ENCODE results near the gene GRIN3A. TPM values are rescaled to one million over a fixed set of nuclear protein-coding genes. Genes with fewer than 3 reads are reported as not detected.

GRIN3A gene
- total RNA-seq, result not detected

DNA sequence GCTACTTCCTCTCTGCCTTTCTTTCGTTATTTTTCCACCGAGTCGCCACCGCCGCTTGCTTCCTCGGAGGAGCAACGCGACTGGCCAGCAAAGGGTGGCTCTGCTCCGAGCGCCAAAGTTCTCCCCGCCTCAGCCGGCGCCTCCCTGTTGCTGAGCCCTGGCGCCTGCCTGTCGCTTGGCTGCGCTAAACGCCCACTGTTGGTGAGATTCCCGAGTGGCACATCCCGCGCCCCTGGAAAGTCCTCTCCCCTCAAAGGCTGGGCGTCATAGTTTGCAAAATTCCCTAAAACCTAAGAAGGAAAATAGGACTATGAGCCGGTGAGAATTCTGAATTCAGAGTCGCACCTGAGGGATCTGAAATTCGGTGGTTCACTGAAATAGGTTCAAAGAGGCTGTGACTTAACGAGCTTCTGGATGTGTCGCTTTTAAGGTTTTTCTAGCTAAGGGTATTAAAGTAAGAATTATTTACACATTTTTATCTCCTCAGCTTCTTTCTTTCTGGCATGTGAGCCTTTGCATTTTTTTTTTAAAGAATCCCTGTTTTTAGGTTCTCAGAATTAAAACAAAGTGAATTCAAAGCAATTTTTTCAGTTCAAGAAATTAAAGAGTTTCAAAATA, at the start of gene GRIN3A:
GRIN3A (minus strand) TSS at position 82 of the 618 bp plus-strand sequence. CDS start 668 bp downstream, outside the sequence.
- no peak for DNase-seq
- Mint-ChIP-seq H3K9me3 (no peaks in the 10 kb centered on the region), H3K27ac (no peak within 1 kb of the TSS), H3K27me3 (peaks cover 41% of the 10 kb centered on the region), H3K4me3 (no peak within 1 kb of the TSS), H3K4me1 (peaks cover 2% of the 10 kb centered on the region), H3K36me3 (ENCODE audit: low read depth) (peaks cover 3% of the 10 kb centered on the region)
- ChIA-PET CTCF (no interaction called here), POLR2A (no interaction called here)

DNA sequence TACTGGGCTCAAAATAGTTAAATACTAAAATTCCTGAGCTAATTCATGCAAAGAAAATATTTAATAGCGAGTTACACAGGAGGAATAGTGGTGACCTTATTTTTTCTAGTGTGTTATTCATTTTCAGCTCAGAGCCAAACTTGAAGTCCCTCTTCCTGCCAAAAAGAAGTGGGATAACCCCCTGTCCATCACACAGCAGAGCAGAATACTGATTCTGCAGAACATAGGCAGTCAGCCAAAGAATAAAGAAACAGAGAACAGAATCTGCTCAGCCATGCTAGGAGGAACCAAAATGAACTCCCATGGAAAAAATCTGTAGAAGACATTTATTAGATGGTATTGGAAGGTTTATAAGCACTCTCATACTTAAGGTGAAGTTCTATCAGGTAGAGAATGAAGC, 49.4 kb upstream of the GRIN3A start:
- Mint-ChIP-seq H3K27ac (no peak overlapping the region), H3K36me3 (ENCODE audit: low read depth) (no peaks in the 10 kb centered on the region), H3K27me3 (no peaks in the 10 kb centered on the region), H3K4me1 (no peaks in the 10 kb centered on the region), H3K4me3 (no peak overlapping the region), H3K9me3 (no peaks in the 10 kb centered on the region)
- ChIA-PET POLR2A (no interaction called here), CTCF (no interaction called here)
- DNase-seq, result no peak

- DNase-seq, result no peak
- no peaks in the 10 kb centered on the region for H3K27me3 Mint-ChIP-seq
- no peaks in the 10 kb centered on the region for H3K9me3 Mint-ChIP-seq
- H3K36me3 Mint-ChIP-seq (ENCODE audit: low read depth), result no peaks in the 10 kb centered on the region
- H3K27ac Mint-ChIP-seq, result no peak overlapping the region
- ChIA-PET CTCF (no interaction called here), POLR2A (no interaction called here)
- H3K4me3 Mint-ChIP-seq, result no peak overlapping the region
- H3K4me1 Mint-ChIP-seq, result no peaks in the 10 kb centered on the region
Measured at GRCh38 chr9:101778332-101778731, 39.9 kb upstream of the GRIN3A start.

DNA sequence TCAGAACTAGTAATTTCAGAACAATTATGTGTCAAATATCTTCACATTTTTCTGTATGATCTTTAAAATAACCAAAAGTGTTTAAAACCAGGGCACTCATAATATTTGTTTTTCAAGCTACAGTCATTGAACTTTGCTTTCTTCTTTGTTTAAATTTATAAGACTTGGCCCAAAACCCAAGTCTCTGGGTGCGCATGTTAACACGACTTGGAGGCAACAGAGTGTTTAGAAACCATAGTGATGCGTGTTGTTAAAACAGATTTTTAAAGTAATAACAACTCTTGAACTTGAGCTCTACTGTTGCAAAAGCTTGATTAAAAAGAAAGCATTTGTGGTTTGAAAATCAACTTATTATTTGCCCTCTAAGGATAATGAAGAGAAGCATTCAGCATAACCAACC, 26.0 kb upstream of the GRIN3A start:
- no peaks in the 10 kb centered on the region for H3K4me1 Mint-ChIP-seq
- no peaks in the 10 kb centered on the region for H3K36me3 Mint-ChIP-seq (ENCODE audit: low read depth)
- no peak overlapping the region for H3K27ac Mint-ChIP-seq
- H3K4me3 Mint-ChIP-seq, result no peak overlapping the region
- no peak for DNase-seq
- CTCF ChIA-PET, result no interaction called here
- POLR2A ChIA-PET, result no interaction called here
- no peaks in the 10 kb centered on the region for H3K9me3 Mint-ChIP-seq
- H3K27me3 Mint-ChIP-seq, result no peaks in the 10 kb centered on the region

- CTCF ChIA-PET, result no interaction called here
- H3K4me3 Mint-ChIP-seq, result no peak overlapping the region
- no peak overlapping the region for H3K27ac Mint-ChIP-seq
- H3K4me1 Mint-ChIP-seq, result no peaks in the 10 kb centered on the region
- POLR2A ChIA-PET, result no interaction called here
- no peak for DNase-seq
- no peaks in the 10 kb centered on the region for H3K9me3 Mint-ChIP-seq
- H3K36me3 Mint-ChIP-seq (ENCODE audit: low read depth), result no peaks in the 10 kb centered on the region
- no peaks in the 10 kb centered on the region for H3K27me3 Mint-ChIP-seq
Measured at GRCh38 chr9:101758304-101758930, 20.0 kb upstream of the GRIN3A start.

GRCh38 chr9:101753716-101754115, 15.3 kb upstream of the GRIN3A start:
- H3K9me3 Mint-ChIP-seq, result no peaks in the 10 kb centered on the region
- no peaks in the 10 kb centered on the region for H3K4me1 Mint-ChIP-seq
- no peaks in the 10 kb centered on the region for H3K36me3 Mint-ChIP-seq (ENCODE audit: low read depth)
- DNase-seq, result no peak
- H3K27me3 Mint-ChIP-seq, result no peaks in the 10 kb centered on the region
- no peak overlapping the region for H3K27ac Mint-ChIP-seq
- CTCF ChIA-PET, result no interaction called here
- H3K4me3 Mint-ChIP-seq, result no peak overlapping the region
- POLR2A ChIA-PET, result no interaction called here

DNA sequence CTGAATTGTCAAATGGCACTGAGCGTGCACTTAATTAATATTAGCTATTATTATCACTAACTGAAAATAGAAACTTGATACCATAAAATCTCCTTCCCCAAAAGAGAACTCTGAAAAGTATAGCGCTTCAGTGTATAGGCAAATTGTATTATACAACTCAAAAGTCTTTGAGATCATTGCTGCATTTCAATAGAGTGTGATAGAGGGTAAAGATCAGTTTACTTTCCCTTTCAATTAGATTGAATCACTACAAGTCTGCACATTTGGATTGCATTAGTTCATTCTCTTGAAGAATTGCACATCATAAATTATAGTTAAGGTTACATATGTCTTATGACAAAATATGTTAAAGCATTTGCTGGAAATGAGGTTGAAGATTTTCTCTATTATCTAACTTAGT, 13.4 kb upstream of the GRIN3A start:
- ChIA-PET CTCF (no interaction called here), POLR2A (no interaction called here)
- Mint-ChIP-seq H3K36me3 (ENCODE audit: low read depth) (no peaks in the 10 kb centered on the region), H3K4me3 (no peak overlapping the region), H3K4me1 (no peaks in the 10 kb centered on the region), H3K27ac (no peak overlapping the region), H3K27me3 (no peaks in the 10 kb centered on the region), H3K9me3 (no peaks in the 10 kb centered on the region)
- no peak for DNase-seq

DNA sequence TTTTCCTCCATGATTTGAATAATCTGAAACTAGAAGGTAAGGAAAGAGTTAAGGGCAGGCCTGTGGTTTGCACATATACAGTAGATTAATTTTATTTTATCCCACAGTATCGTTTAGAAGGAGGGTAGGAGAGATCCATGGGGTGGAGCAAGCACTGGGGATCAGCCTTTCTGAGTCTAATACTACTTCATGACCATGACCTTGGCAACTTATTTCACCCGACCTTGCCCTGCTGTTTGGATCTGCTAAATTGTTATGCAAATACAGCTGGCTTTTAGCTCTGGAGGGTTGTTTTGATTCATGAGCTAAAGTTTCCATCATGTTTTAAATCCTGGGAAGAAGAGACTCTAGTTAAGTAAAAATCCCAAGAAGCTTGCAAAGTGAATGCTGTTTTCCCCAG, 864 bp upstream of the GRIN3A start:
- no peak for DNase-seq
- H3K27me3 Mint-ChIP-seq, result peaks cover 41% of the 10 kb centered on the region
- H3K4me1 Mint-ChIP-seq, result peaks cover 2% of the 10 kb centered on the region

DNA sequence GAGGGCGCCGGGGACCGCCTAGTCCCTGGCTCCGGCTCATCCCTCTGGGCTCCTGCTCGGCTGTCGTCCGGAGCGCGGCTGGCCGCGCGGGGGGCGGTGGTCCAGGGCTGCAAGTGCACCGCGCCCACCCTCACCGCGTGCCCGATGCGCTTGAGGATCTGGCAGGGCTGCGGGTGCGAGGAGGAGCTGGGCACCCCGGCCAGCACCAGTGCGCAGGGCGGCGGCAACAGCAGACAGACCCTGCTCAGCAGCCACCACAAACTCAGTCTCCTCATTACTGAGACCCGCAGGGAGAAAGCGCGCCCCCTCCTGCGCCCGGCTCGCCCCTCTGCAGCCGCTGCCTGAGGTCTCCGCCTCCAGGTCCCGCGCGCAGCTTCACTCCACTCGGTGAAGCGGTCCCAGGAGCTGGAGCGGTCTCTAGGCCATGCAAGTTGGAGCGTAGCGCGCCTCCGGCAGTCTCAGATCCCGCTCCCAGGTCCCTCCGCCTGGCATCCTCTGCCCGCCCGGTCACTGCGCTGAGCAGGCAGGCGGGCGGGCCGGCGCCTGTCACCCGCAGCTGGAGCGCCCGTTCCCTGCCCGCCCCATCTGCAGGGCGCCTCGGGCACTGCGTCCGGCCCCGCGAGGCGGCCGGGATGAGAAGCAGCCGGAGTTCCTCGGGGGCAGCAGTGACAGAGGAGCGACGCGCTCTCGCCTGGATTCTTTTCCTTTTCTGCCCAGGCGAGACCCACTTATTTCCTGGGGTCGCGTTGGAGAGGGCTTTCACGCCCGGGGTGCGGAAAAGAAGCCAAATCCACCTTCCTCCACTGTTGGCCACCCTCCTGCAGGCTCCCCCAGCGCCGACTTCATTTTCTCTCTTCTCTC, 512 bp downstream of the GRIN3A start:
- Mint-ChIP-seq H3K27me3 (peaks cover 41% of the 10 kb centered on the region), H3K36me3 (ENCODE audit: low read depth) (peaks cover 3% of the 10 kb centered on the region), H3K9me3 (no peaks in the 10 kb centered on the region), H3K4me3 (no peak overlapping the region), H3K4me1 (peaks cover 2% of the 10 kb centered on the region), H3K27ac (no peak overlapping the region)
- POLR2A ChIA-PET, result no interaction called here
- DNase-seq, result no peak
- CTCF ChIA-PET, result no interaction called here

More for the DNA sequence above, 864 bp upstream of the GRIN3A start:
- ChIA-PET CTCF (no interaction called here), POLR2A (no interaction called here)
- Mint-ChIP-seq H3K36me3 (ENCODE audit: low read depth) (peaks cover 3% of the 10 kb centered on the region), H3K4me3 (no peak overlapping the region), H3K27ac (no peak overlapping the region), H3K9me3 (no peaks in the 10 kb centered on the region)

DNA sequence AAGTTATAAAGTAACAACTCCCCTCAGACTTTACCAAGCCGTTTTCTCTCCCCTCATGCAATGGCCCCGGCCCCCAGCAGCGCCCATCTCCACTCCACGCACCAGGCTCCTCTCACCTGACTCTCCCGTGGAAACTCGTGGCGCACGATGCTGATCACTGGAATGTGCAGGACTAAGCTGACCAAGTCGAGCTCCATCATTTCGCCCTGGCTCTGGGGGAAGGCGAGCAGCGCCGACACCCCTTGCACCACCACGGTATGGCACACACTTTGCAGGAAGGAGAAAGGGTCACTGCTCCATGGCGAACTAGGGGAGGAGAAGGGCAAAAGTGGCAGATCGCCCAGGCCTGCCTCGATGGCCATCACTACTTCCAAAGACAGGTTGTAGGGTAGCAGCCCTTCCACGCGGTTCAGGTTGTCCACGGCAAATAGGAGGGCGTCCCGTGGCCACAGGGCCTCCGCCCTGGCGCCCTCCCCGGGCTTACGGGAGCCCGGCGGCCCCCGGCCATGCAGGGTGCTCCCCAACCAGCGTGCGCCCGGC, 1.2 kb downstream of the GRIN3A start:
- ChIA-PET CTCF (no interaction called here), POLR2A (no interaction called here)
- no peak for DNase-seq
- H3K4me3 Mint-ChIP-seq, result no peak overlapping the region
- peaks cover 2% of the 10 kb centered on the region for H3K4me1 Mint-ChIP-seq
- no peaks in the 10 kb centered on the region for H3K9me3 Mint-ChIP-seq
- H3K27ac Mint-ChIP-seq, result no peak overlapping the region
- peaks cover 3% of the 10 kb centered on the region for H3K36me3 Mint-ChIP-seq (ENCODE audit: low read depth)
- H3K27me3 Mint-ChIP-seq, result peaks cover 41% of the 10 kb centered on the region

GRCh38 chr9:101736717-101737116, 1.7 kb downstream of the GRIN3A start:
- POLR2A ChIA-PET, result no interaction called here
- no peak overlapping the region for H3K27ac Mint-ChIP-seq
- peaks cover 3% of the 10 kb centered on the region for H3K36me3 Mint-ChIP-seq (ENCODE audit: low read depth)
- peaks cover 2% of the 10 kb centered on the region for H3K4me1 Mint-ChIP-seq
- peaks cover 41% of the 10 kb centered on the region for H3K27me3 Mint-ChIP-seq
- no peak overlapping the region for H3K4me3 Mint-ChIP-seq
- DNase-seq, result no peak
- H3K9me3 Mint-ChIP-seq, result no peaks in the 10 kb centered on the region
- CTCF ChIA-PET, result no interaction called here

DNA sequence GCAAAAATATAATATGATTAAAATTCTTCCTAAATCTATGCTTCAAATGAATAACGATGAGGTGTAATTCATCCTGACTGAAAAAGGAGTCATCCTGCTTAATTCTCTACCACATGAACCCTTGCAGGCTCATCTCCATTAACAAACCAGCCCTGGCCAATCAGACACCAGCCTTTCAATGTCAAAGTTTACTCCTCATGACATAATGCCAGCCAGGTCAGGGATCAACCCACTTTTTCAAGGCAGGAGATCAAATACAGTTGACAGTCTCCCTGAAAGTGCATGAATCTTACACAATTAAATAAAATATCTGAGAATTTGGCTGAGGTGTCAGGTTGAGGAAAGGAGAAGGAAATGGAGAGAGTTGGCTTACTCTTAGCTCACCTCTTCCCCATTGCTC, 7.0 kb downstream of the GRIN3A start:
- H3K27me3 Mint-ChIP-seq, result peaks cover 4% of the 10 kb centered on the region
- POLR2A ChIA-PET, result no interaction called here
- CTCF ChIA-PET, result no interaction called here
- H3K36me3 Mint-ChIP-seq (ENCODE audit: low read depth), result no peaks in the 10 kb centered on the region
- no peak overlapping the region for H3K27ac Mint-ChIP-seq
- H3K4me1 Mint-ChIP-seq, result no peaks in the 10 kb centered on the region
- DNase-seq, result no peak
- H3K9me3 Mint-ChIP-seq, result no peaks in the 10 kb centered on the region
- no peak overlapping the region for H3K4me3 Mint-ChIP-seq

DNA sequence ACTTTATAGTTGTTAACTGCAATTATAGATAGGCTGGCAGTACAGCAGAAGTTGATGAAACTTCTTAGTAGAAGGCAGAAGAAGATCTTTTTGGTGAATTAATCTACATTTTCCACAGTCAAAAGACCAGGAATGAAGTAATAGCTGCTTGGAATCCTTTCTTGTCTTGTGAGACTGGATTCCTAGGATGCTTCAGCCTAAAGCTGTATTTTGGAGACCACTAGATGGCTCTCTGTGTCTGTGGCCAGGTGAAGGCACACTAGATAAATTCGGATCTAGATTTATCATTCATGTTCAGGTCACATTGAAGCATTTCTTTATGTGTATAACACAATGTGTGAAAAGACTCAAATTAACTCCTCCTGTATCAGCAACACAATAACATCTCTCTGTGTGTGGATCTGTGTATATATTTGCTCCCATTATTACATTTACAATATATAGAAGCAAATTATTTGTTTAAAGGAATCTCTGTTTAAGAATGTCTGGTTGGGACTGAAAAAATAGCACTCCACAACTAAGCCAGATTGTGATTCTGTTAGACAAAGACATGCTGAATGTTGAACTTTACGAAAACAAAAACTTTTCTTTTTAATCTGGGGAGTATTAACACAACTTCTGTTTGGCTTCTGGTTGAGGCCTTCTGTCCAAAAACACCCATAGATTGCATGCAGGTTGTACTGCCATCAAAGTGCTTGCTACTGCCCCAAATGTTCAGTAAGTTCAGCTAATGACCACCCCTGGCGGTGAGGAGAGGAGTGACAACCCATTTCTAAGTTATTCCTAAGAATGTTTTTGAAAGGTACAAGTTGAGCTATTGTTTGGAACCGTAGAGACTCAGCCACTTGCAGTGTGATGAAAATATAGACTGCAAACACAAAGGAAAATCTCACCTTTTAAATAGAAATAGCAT, 10.6 kb downstream of the GRIN3A start:
- Mint-ChIP-seq H3K9me3 (no peaks in the 10 kb centered on the region), H3K4me3 (no peak overlapping the region), H3K27ac (no peak overlapping the region), H3K36me3 (ENCODE audit: low read depth) (no peaks in the 10 kb centered on the region), H3K4me1 (no peaks in the 10 kb centered on the region), H3K27me3 (no peaks in the 10 kb centered on the region)
- ChIA-PET POLR2A (no interaction called here), CTCF (interaction anchor here (1.0 to 1.1 kb wide), 2 partner anchors 18 to 126 kb away, joined by 3 read pairs; no protein-coding TSS in a partner anchor)
- no peak for DNase-seq
